ENCODE results near the gene PRIMA1.

PRIMA1 gene

DNA sequence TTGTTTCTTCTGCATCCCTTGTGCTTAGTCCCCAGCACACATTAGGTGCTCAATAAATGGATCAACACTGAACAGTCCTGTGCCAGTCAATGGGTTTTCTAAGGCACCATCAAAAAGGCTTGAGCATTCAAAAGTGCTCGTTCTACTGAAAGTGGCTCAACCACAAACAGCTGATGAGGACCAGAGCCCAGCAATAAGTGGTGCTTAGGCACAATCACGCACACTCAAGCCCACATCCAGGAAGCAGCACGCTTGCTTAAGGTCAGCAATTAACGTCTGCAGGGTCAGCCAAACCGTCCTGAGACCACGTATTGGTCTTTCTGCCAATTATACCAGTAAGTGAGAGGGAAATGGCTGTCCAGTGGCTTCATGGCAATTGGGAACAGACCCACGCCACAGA is 56.5 kb downstream of the PRIMA1 start:
- no peak for DNase-seq (ENCODE audit: low read depth)

DNA sequence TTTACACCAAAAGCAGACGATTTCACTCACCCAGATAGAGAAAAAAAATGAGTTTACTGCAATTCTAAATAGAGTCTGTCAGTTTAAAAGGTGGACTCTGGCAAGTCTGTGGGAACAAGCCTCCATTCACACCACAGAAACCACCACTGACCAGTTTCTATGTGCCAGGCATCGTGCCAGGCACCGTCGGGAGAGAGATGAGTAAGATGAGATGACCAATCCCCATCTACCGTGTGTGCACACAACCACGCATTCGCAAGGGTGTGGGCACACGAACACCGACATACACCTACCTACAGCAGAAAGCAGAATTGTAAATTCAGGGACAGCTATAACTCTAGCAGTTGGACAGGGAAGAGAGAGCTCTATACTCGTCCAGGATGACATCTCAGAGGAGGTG is 58.3 kb downstream of the PRIMA1 start:
- DNase-seq (ENCODE audit: low read depth), result no peak

DNA sequence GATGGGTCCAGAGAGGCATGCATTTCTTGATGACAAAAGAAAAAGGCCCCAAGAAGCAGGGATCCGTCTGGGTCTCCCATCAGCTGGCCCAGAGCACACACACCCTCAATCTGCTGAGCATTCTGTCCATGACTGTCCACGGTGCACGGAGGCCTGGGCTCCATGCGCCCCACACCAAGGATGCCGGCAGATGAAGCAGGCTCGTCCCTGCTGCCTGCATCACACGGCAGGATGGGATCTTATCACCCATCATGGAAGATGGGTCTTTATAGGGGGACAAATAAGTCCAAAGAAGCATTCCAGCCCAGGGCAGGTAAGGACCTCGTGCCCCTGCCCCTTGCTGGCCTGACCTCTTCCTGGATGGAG is 59.7 kb downstream of the PRIMA1 start:
- DNase-seq (ENCODE audit: low read depth), result no peak

DNA sequence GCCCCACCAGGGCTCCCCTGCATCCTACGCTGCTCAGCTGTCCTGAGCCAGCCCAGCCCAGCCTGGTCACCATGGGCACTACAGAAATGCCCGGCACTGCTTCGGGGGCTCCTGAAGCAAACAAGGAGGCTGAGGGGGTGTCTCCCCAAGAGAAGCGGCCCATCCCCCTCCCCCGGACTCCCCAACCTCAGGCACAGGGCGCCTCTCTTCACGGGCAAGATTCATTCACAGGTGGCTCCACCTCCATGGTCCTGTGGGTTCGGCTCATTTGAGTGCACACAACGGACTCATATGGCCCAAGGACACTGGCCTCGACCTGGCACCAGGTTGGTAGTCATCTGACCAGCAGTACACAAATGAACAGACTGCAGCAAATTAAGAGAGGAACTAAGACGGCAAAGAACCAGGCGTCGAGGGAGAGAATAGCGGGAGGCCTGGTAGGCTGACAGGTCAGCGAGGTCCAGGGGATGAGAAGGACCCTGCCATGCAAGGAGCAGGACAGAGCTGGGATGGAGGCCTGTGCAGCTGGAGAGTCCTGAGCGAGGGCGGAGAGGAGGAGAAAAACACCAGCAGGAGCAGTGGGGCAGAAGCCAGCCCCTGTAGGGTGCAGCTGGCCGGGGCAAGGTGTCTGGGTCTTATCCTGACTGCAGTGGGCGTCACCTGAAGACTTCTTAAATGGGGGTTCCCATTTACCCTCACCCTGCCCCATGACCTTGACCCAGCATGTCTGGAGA is 60.2 kb downstream of the PRIMA1 start:
- no peak for DNase-seq (ENCODE audit: low read depth)

DNA sequence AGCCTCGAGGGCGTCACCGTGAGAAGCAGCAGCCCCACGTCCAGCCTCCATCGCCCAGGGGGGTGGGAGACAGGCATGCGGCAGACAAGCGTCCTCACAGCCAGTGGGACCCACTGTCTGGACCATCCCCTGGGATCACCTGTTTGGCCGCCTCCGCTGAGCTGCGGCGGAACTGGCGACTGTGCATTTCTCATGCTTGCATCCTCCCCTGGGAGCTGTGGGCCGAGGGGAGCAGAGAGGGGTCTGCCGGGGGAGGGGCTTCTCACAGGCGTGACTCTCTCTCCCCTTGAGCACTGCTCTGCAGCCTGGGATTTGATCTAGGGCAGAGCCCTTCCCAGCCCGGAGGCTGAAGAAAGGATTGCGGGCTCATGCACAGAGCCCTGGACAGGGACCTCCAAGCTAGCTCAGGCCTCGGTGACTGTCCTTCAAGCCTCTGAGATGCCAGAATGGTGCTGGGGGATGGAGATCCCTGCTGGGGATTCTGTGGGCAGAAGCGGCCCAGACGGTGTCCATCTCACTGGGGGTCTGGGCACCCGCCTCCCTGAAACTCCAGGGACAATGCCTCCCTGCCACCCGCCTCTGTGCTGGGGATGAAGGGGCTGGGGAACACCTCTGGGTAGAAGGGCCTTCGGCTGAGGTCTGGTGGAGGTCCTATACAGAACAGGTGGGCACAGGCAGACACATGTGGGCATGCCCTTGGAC is 61.1 kb downstream of the PRIMA1 start:
- DNase-seq (ENCODE audit: low read depth), result no peak

DNA sequence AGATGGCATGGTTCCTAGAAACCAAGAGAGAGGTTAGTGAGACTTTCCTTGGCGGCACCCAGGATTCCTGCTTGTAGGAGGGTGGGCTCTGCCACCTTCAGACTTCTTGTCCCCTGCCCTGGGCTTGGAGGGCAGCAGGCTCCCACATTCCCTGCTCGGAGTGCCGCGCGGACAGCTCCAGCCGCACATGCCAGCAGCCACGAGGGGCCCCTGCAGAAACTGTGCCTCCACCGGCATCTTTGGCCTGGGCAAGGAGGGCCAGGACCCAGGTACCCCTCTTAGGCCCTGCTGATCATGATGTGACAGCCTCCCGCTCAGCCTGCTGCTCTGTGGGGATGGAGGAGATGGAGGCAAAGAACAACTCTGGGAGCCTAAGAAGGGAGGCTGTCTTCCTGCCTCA is 62.3 kb downstream of the PRIMA1 start:
- no peak for DNase-seq (ENCODE audit: low read depth)

DNA sequence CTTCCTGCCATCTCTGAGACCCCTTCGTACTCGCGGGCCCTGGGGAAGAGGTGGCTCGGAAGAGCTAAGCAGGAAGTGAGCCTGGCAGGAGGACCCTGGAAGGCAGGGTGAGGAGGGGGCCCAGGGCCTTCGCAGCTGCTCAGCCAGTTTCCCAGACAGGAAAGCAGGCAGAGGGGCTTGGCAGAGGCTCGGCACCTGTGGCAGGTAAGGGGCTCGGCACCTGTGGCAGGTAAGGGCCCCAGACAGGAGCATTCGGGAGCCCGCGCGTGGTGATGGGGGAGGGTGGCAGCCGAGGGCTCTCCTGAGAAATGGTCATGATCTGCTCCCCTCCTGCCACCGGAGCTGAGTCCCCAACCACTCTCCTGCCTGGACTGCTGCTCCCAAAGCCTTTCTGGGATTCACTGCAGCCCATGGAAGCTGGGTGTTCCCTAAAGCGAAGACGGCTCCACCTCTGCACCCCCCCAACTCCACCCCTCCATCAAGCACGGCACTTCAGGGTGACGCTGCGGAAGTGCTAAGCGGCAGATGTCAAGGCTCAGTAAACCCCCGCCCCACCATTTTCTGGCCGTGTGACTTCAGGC is 63.2 kb downstream of the PRIMA1 start:
- DNase-seq (ENCODE audit: low read depth), result no peak

DNA sequence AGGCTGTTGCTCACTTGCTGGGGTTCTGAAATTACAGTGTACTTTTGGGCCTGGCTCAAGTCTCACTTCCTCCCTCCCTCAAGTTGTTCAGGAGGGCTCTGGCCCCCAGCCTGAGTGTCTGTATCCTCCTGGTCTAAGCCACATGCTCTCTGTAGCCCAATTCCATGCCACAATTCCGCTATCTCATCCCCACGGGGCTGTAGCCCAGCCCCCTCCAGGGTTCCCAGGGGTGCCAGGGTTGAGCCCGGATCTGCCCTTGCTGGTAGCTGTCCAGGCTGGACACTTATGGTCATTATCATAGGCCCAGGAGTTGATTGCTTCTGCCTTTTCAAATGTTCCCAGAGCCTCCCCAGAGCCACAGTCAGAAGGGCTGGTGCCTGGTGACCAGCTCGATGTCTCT is 65.3 kb downstream of the PRIMA1 start:
- DNase-seq (ENCODE audit: low read depth), result no peak

DNA sequence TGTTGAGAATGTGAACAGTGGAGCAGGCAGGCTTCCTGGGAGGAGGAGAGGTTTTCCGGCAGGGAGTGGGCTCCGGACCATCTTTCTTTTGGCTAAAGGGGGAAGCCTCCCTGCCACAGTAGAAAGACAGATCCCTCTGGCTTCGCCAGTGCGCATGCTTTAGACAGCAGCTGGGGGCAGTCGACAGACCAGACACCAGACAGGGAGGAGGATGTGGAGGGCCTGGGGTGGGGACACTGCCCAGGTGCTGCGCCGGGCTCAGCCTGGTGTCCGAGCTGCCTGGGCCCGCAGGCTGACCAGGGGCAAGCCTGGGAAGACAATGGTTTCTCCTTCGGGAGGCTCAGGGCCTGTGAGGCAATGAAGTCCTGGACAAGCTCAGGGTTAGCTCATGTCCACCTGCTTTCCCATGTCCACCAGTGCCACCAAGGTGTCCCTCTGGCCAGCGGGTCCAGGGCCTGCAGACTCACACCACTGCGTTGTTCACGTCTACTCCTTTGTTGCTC is 67.3 kb downstream of the PRIMA1 start:
- no peak for DNase-seq (ENCODE audit: low read depth)

DNA sequence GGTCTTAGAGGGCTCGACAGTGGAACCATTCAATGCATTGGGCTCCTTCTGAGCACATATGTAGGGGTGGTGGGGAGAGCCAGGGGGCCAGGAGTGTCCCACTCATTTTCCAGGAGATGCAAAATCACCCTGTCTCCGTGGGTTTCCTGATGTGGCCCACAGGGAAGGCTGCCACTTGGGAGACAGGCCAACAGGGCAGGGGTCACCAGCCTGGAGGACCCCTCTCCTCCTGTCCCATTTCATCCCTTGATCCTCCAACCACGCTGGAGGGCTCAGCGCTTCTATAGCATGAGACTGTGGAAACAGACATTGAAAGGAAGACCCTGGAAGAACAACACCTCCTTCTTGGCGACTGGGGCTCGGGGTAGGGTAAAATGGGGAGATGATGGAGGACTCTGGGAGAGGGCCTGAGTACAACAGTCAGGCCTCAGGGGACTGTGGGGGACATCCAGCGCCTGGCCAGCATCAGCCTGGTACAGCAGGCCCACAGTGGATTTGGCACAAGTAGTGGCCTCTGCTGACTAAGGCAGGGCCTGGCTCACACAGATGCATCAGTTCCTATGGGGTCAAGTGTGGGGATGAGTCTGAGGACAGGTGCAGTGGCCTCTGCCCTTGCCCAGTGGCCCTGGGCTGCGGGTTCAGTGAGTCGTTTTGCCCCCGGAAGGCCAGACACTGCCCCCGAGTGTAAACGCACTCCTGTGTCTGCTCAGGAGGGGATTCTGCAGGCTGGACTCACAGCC is 68.0 kb downstream of the PRIMA1 start:
- no peak for DNase-seq (ENCODE audit: low read depth)

DNA sequence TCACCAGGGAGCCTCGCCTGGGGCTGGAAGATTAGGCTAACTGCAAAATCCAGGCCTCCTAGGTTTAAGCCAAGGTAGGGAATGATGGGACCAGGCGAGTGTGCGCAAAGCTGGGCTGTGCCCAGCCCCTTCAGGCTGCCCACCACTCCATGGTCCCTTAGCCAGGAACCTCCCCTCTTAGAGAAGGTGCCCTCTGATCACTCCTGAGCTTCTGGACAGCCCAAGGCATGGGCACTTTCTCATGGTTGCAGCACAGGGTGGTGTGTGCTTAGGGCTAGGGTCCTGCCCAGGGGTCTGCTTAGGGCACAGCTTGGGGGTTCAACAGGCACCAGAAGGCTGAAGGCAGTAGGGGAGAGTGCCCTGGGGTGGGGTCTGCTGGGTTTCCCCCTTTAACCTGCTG is 69.0 kb downstream of the PRIMA1 start:
- DNase-seq (ENCODE audit: low read depth), result no peak

DNA sequence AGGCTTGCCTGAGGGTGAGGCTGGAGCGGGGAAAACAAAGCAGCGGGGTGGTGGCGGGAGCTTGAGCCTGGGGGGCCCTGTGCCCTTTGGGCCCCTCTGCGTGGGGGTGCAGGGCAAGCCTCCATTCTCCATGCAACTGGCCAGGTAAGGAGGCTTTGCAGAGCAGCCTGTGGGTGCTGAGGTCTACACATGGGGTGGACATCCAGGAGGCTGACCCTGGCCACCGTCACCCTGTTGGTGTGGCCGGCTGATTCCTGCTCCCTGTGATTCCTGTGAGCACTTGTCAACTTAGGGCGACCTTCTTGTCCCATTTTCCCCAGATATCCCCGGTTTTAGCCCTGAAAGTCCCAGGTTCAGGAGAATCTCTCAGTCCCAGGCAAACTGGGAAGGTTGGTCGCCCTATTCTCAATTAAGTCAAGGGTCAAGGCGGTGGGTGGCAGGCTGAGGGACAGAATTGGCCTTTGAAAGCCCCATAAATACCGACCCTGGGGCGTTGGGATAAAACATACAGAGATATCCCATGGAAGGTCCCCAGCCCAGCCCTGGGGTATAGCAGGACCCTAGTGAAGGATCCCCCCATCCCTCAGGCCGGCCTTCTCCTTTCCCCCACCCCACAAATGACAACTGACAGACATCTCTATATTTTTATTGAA is 70.5 kb downstream of the PRIMA1 start:
- no peak for DNase-seq (ENCODE audit: low read depth)

DNA sequence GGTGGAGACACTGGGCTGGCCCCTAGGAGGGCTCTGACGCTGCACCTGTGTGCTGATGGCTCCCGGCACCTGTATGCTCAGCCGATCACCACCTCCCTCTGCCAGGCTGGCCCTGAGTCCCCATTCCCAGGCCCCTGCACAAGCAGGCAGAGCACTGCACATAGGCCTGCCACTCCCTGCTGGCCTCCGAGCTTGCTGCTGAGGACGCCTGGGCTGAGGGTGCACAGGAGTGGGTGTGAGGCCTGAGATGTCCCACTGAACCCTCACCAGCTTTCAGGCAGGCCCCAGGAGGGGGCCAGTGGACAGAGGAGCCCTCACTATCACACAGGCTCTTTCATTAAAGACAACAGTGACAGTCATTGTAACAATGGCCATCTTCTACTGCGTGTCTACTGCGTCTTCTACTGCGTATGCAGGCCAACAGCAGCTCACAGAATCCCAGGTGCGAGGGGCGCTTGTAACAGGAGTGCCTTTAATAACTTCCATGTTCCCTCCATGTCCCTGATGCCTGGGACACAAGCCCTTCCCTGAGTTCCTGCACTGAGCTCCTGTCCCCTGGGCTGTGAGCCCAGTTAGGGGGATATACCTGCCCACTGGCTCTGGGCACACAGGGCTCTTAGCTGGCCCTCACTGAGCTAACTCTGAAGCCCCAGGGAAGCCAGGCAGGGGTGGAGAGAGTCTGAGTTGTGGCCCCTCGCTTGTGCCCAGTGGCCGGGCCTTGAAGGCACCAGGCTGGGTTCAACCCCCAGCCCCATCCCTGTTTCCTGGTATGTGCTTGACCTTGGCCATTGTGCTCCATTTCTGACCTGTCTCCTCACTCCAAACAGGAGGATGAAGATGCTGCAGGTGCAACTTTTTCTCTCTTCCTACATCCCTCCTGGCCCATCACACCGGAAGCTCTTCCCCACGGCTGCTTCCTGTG is 71.3 kb downstream of the PRIMA1 start:
- DNase-seq (ENCODE audit: low read depth), result no peak

DNA sequence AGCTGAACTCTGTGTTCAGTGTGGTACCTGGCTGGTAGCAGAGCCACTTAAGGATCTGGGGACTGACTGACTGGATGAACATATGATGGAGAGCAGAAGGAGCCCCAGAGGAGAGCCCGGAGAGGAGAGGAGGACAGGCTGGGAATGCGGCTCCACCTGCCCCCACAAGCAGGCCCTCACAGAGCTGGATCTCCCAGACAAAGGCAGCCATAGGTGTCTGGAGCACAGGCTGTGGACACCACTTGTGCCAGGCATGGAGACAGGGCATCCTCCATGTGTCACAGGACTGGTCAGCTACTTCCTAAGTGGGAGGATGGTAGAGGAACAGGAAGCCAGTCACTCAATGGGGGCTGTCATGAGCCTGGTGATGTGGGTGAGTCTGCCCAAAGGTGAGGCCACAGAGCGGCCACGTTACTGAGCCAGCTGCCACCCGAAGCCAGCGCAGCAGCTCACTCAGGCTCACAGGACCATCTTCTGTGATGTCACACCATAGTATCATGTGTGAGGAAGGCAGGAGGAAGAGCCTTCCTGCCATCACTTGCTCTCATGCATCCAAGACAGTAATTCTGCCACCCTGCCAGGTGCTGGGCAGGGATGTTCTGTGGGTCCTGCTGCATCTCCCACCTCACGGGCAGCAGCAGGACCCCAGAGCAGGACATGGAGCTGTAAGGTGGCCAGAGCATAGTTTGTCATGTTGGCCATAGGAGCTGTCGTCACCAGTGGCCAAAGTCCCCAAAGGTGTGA is 72.1 kb downstream of the PRIMA1 start:
- no peak for DNase-seq (ENCODE audit: low read depth)

DNA sequence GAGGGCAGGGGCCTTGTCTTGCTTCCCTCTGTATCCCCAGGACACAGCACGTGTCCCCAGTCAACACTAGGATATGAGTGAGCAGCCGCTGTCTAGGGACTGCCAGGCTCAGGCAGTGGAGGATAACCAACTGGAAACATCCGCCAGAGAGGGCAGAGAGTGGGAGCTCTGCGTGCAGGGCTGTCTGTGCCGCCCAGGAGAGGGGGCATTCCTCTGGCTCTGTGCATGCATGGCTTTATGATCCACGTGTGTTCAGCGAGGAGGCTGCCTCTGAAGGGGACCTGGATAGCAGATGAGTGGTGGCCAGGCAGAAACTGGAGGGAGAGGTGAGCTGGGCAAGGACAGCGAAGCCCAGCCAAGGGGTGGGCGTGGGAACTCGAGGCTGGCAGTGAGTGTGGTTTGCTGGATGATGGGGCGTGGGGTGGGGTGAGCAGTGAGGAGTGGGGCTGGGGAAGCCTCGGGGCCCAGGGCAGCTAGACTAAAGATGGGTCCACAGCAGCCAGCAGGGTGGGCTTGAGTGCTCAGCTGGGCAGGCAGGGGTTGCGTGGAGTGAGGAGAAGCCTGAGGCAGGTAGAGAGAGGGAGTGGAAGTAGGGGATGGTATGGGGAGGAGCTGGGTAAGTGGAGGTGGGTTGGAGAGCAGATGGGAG is 72.9 kb downstream of the PRIMA1 start:
- no peak for DNase-seq (ENCODE audit: low read depth)

DNA sequence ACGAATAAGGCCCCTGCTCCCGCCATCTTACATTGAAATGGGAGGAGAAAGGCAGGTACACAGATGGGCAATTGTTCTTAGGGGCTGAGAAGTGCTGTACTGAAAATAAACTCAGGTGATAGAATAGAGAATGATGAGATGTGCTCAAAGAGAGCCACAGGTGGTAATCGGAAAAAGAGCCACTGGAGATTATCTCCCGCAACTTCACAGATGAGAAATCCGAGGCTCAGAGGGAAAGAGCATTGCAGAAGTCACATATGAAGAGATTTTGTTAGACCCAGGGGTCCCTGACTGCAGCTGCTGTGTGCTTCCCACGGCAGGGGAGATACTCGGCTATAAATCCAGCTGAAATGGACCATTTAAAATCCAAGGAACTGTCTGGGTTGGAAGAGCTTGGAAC is 73.7 kb downstream of the PRIMA1 start:
- no peak for DNase-seq (ENCODE audit: low read depth)

DNA sequence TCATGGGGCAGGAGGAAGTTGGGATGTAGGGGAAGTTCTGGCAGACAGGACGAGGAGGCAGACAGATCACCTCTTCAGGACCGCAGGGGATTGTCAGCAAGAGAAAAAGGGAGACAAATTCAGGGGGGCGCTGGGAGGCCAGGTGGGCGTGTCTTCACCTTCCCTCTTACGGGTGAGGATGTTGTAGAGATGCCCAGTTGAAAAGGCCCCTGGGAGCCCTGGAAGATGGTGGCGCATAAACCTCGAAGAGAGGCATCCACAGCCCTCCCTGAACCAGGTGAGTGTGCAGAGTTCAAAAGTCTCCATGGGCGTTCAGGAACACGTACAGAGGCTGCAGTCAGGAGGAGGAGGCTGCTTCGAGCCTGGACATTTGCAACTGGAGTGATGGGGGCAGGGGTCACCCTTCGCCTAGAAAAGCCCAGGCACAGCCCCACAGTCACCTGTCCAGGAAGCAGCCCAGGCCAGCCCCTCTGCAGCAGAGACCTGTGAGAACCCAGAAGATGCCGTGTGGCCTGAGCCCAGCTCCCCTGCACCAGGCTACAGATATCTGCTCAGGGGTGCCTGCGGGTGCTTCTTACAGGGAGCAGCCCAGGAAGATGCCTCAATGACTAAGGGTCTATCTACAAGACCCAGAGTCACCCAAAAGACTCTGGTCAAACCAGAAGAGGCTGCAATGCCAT is 74.4 kb downstream of the PRIMA1 start:
- DNase-seq (ENCODE audit: low read depth), result no peak

DNA sequence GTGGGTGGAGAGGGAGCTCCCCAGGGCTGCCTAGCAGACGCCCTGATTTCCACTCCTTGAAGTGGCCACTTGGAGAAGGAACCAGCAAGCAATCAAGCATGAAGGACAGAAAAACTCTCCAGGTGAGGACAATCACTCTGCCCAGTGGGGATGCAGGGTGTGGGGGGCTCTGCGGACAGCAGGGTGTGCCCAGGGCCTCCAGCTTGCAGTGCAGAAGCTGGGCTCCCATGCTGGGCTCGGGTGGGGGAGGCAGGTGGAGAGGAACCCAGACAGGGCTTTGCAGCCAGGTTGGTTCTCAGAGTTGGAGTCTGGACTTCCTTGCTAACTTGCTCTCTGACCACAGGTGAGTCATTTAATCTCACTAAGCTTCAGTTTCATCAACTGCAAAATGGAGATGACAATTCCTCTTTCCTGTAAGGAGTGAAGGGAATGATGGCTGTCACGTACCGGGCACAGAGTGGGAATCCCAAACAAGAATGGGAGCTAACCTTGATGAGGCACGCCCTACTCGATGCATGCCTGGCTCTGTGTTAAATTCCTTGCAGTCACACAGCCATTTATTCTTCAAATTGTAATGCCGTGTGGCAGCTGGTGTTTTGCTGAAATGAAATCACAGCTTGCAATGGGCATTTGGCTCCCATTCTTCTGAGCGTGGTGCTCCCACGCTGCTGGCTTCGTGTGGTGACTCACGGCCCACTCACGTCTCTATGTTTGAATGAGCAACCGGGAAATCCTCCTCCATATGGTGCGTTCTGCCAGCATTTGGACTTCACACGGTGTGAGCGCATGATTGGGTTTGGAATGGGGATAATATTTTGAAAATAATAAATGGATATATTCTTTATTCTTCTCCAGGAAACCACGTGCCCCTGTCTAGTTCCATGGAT is 75.2 kb downstream of the PRIMA1 start:
- DNase-seq (ENCODE audit: low read depth), result no peak
